Measurements from ENCODE around the gene ATP6V0B.

GRCh38 chr1:43983253-43983899 is 8.6 kb downstream of the ATP6V0B start:
- no peak for TF ChIP-seq CTCF (conservative IDR thresholded peaks at IDR 0.05; ENCODE audit: low read depth, low read length)
- no peak for TF ChIP-seq EZH2 (IDR thresholded peaks at IDR 0.05; ENCODE audit: low read length, unreplicated experiment)
- TF ChIP-seq EZH2phosphoT487 (IDR thresholded peaks at IDR 0.05; ENCODE audit: borderline replicate concordance, low read length), result no peak
